HTR-8/SVneo (cell line): ENCODE measurements around the gene ALX4.

Source experiments
- DNase-seq: peaks from one replicate; pipeline ENCODE4 v3.0.0; 2011; ENCODE audit warnings: low spot score, mixed read lengths; ENCODE audit not compliant: insufficient read length
- FAIRE-seq: peaks from 2 replicates; lab custom pipeline; 2011; peaks lifted over from hg19 to GRCh38; lab: Jason Lieb, UNC

Gene ALX4

DNA sequence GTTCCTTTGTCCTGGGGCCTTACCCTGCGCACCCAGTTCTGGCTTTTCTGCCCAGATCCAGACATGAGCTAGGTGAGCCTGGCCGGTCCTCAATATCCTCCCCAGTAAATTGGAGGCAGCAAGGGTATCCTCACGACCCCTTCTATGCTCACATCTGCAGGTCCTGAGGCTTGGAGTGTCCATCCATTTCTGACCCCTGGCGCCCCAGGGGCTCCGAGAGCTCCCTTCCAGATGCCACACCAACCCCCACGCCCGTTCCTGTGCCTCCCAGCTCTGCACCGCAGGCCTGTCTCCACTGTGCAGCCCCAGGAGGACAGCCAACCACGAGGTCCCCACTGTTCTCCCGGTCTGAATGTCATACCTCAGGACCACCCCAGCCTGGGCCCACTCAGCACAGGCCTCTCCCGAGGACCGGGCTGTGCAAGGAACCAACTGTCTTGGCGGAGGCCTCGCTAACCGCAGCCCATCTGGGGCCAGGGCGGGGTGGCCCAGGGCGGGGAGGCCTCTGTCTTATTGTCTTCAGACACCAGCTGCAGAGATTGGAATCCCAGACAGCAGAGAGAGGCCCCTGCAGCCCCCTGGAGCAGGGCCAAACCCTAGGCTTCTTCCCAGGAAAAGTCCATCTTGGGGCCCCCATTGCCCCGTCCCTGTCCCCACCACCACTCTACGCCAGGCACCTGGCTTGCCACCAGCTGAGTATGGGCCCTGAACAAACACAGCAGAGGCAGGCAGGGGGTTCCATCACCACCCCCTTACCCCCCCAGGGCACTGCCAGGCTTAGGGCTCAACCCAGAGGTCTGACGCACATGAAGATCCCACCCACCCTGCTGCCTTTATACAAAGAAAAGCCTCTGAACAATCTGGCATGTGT lies 39.3 kb downstream of the ALX4 start:
- no peak for FAIRE-seq
- no peak for DNase-seq

DNA sequence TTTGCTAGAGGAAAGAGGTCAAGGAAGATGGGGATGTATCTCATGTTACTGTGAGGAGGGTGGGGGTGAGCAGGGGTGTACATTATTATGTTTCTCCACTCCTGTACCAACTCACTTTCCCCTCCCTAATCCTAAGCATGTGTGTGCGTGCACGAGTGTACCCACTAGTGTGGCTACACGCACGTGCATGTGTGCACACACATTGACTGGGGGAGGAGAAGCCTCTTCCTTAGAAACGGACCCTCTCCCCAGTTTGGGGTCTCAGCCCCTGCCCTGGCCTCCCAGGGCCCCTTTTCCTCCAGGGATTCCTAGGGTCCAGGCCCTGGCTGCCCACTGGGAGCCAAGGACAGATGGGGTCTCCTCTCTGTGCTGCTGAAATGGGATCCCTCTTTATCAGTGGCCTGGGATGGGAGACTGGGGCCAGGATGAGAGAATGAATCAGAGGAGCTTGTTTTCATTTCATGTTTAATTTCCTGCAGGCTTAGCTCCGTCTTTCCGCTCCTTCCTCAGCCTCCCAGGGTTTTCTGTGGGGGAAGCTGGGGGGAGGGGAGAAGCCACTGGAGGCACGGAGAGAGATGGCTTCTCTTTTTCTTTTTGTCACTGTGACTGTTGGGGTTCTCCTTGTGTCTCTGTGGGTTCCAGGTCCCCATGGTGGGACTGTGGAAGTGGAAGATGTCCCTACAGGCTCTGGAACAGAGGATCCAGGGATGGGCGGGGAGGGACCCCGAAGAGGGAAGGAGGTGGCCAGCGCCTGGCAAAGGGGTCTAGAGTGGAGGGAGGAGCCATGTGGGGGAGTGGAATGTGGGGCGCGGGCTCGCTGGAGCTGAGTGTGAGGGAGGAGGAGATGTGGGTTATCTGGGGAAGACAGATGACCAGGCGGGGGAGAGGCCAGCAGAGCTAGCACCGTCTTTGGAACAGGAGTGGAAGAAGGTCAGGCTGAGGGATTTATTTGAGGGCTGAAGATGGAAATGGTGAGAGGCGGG lies 40.3 kb downstream of the ALX4 start:
- FAIRE-seq (peak; percentile 74), DNase-seq (peak; percentile 50)

DNA sequence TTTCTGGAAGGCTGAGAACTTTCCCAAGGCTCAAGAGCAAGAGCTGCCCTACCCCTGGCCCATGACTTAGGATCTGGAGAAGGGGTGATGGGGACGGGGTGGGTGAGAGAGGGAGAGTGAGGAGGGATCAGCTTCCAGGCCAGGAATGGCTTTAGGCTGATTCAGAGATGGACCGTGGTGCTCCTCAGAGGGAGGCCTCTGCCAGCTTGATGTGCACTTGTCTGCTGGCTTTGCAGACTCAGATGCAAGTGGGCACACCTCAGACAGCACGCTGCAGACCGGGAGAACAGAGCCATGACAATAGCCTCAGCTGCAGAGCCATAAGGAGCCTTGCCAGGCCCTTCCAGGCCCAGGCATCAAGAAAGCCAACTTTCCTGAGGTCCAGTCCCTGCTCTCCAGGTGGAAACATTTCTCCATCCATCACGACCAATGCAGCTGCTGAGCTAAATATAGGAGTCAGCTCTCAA lies 41.3 kb downstream of the ALX4 start:
- FAIRE-seq: no peak
- no peak for DNase-seq

GRCh38 chr11:44267750-44268613 lies 42.0 kb downstream of the ALX4 start:
- no peak for DNase-seq
- FAIRE-seq: no peak

- DNase-seq (no peak), FAIRE-seq (no peak)
These were observed 42.8 kb downstream of the ALX4 start for GRCh38 chr11:44267006-44267749.

- no peak for FAIRE-seq
These were observed 43.7 kb downstream of the ALX4 start for GRCh38 chr11:44266056-44266780.

GRCh38 chr11:44264761-44265160 lies 45.2 kb downstream of the ALX4 start:
- DNase-seq (no peak), FAIRE-seq (no peak)

More at GRCh38 chr11:44266056-44266780, 43.7 kb downstream of the ALX4 start:
- no peak for DNase-seq

GRCh38 chr11:44264438-44264749 lies 45.5 kb downstream of the ALX4 start:
- FAIRE-seq (no peak), DNase-seq (no peak)

DNA sequence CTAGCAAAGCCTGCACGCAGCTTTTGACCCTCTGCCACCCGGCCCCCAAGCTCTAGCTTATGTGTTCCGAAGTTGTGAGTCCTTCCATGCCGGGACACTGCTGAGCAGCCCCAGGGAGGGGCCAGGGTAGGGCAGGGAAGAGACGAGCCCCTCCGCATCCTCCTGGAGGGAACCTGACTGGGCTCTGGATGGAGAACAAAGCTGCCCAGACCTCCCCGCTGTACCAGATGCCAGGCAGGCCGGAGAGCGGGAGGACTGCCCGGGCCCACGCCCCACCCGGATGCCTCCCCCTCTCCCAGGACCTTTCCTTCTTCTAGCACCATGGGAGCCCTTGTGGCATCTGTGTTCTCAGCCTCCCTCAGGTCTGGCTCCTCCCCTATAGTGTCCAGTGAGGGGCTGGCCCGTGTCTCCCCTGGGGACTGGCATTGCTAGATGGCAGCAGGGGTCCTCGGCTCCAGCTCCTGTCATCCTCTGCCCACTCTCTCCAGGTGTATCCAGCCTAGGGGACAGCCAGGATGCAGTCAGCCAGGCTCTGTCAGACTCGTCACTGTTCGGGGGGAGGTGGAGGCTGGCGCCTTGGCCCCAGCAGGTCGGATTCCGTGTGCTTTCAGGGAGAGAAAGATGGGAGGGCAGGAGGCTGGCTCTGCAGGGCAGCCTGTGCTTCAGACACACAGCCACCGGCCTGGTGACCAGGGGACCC lies 46.1 kb downstream of the ALX4 start:
- no peak for FAIRE-seq
- DNase-seq: no peak

GRCh38 chr11:44261800-44262591 lies 47.9 kb downstream of the ALX4 start:
- DNase-seq (no peak), FAIRE-seq (no peak)

- DNase-seq (no peak), FAIRE-seq (no peak)
These were observed 49.9 kb downstream of the ALX4 start for GRCh38 chr11:44260081-44260480.

- FAIRE-seq (no peak), DNase-seq (no peak)
These were observed 51.0 kb downstream of the ALX4 start for GRCh38 chr11:44258839-44259420.

DNA sequence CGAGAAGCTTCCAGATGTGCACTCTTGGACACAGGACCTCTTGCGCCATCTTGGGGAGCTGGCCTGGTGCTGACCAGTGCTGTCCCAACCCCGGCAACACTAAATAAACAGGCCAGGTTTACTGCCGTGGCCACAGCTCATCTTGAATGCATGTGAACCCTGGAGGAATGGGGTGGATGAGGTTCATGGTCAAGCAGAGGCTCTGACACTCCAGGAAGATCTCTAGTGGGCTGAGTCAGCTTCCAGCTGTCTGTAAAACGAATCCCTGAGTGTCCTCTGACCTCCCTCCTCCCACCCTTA lies 51.8 kb downstream of the ALX4 start:
- DNase-seq (no peak), FAIRE-seq (no peak)

DNA sequence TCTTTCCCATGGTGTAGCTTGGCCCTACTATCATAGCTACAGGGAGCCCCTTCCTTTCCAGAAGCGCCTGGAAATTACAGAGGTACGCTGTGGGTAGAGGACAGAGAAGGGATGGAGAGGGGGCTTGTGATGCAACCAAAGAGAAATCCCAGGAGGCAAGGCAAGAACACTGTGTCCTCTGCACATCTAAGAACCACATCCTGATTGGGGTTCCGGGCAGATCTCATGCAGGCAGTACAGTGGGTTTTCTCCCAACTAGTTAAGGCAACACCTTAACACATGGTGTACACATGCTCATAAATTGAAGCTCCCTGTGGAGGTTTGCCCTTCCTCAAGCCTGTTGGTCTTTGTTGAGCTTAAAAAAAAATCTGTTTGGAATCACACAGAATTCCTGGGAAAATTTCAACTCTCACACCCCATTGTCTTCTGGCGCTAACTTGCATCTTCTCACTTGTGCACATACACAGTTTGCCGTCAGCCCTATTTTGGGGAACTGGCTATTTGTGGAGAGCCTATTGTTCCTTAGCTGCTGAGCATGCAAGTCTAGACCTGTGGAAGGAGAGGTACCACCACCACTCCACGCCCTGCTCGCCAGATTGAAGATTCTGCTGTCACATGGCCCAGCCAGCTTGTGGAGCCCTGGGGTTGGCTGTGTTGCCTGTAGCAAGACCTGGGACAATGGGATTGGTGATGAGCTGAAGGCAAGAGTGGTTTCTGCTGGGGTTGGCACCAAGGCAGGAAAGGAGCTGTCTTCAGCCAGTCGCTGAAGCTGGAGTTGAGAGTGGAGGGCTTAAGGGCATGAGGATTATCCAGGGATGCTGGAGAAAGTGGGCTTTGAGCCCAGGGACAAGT lies 52.4 kb downstream of the ALX4 start:
- FAIRE-seq (peak; percentile 9), DNase-seq (no peak)

GRCh38 chr11:44256673-44257291 lies 53.2 kb downstream of the ALX4 start:
- FAIRE-seq (no peak), DNase-seq (no peak)
